CD14-positive monocyte (primary cell): ENCODE results near the gene ZNF281. TPM values are rescaled to one million over a fixed set of nuclear protein-coding genes. Genes with fewer than 3 reads are reported as not detected.

Source experiments
- DNase-seq, 3 donors: peaks; one replicate each; pipeline ENCODE4 v3.0.0-alpha.2; 2011 to 2022
- H2AFZ ChIP-seq: 2 replicates; pipeline ENCODE4 v1.6.0; 2012; ENCODE audit warnings: mild to moderate bottlenecking, low read depth, low read length, inconsistent platforms; ENCODE audit not compliant: insufficient read depth, poor library complexity, severe bottlenecking
- H3K27ac ChIP-seq, 2 donors: 1 replicate in 1 of 2; 2 replicates in 1 of 2; pipeline ENCODE4 v1.5.1; 2012 to 2013; ENCODE audit warnings: low read length in 2 of 2, control low read depth in 1 of 2, inconsistent platforms in 1 of 2, low read depth in 1 of 2, mild to moderate bottlenecking in 1 of 2
- H3K27me3 ChIP-seq, 2 donors: one replicate each; pipeline versions ENCODE4 v1.6.0 to v1.6.1; 2011 to 2013; ENCODE audit warnings: low read length in 2 of 2; ENCODE audit not compliant: control insufficient read depth in 2 of 2, insufficient read depth in 2 of 2
- H3K36me3 ChIP-seq, 2 donors: replicated peaks in 1 of 2; 1 replicate in 1 of 2; 2 replicates in 1 of 2; pipeline versions ENCODE4 v1.5.1 to v1.6.1; 2012 to 2013; ENCODE audit warnings: low read length in 2 of 2, control low read depth in 1 of 2, inconsistent platforms in 1 of 2, mild to moderate bottlenecking in 1 of 2; ENCODE audit not compliant: insufficient read depth in 2 of 2, control insufficient read depth in 1 of 2
- H3K4me1 ChIP-seq, 2 donors: 1 replicate in 1 of 2; 2 replicates in 1 of 2; pipeline versions ENCODE4 v1.5.1 to v1.6.1; 2012 to 2013; ENCODE audit warnings: low read length in 2 of 2, control low read depth in 1 of 2, inconsistent platforms in 1 of 2, mild to moderate bottlenecking in 1 of 2, moderate library complexity in 1 of 2; ENCODE audit not compliant: insufficient read depth in 2 of 2, control insufficient read depth in 1 of 2
- H3K4me2 ChIP-seq: replicated peaks from 2 replicates; pipeline ENCODE3; 2012; ENCODE audit warnings: low read length, moderate library complexity, mild to moderate bottlenecking; ENCODE audit not compliant: poor library complexity, severe bottlenecking; ENCODE audit errors: extremely low read depth
- H3K4me3 ChIP-seq, 3 experiments: fragments of 200-600 bp in 1 of 3; sonication (generic) in 1 of 3; replicated peaks in 1 of 3; 1 replicate in 2 of 3; 2 replicates in 1 of 3; pipeline ENCODE4 v1.5.1; 2011 to 2013; ENCODE audit warnings: low read length in 3 of 3, mild to moderate bottlenecking in 3 of 3, control low read depth in 2 of 3, low read depth in 2 of 3, inconsistent platforms in 1 of 3, moderate library complexity in 1 of 3
- H3K79me2 ChIP-seq: 2 replicates; pipeline ENCODE4 v1.6.0; 2012; ENCODE audit warnings: mild to moderate bottlenecking, control low read depth, inconsistent platforms, low read length, moderate library complexity; ENCODE audit not compliant: insufficient read depth
- H3K9ac ChIP-seq: 2 replicates; pipeline ENCODE4 v1.6.0; 2017; ENCODE audit warnings: low read length, mild to moderate bottlenecking; ENCODE audit not compliant: insufficient read depth, poor library complexity, severe bottlenecking
- H3K9me3 ChIP-seq, 2 donors: replicated peaks in 1 of 2; 1 replicate in 1 of 2; 2 replicates in 1 of 2; pipeline versions ENCODE4 v1.5.1 to v1.6.1; 2012 to 2013; ENCODE audit warnings: low read length in 2 of 2, control low read depth in 1 of 2; ENCODE audit not compliant: control insufficient read depth in 1 of 2, insufficient read depth in 1 of 2
- H4K20me1 ChIP-seq: 2 replicates; pipeline ENCODE4 v1.6.0; 2012; ENCODE audit warnings: mild to moderate bottlenecking, low read length, control low read depth, moderate library complexity; ENCODE audit not compliant: insufficient read depth
- H3K27ac Mint-ChIP-seq, 7 donors: one replicate each; pipeline ENCODE4 v1.8.0; 2020; ENCODE audit warnings: mild to moderate bottlenecking in 7 of 7, mixed read lengths in 7 of 7, moderate library complexity in 6 of 7, inconsistent platforms in 2 of 7
- H3K27me3 Mint-ChIP-seq, 3 donors: one replicate each; pipeline ENCODE4 v1.8.0; 2021 to 2022; ENCODE audit warnings: low read depth in 3 of 3, mild to moderate bottlenecking in 3 of 3, mixed read lengths in 3 of 3, moderate library complexity in 3 of 3, inconsistent platforms in 1 of 3
- H3K36me3 Mint-ChIP-seq, 2 donors: one replicate each; pipeline ENCODE4 v1.8.0; 2020; ENCODE audit warnings: mixed read lengths in 2 of 2, inconsistent platforms in 1 of 2, mild to moderate bottlenecking in 1 of 2
- H3K4me1 Mint-ChIP-seq: one replicate; pipeline ENCODE4 v1.8.0; 2020; ENCODE audit warnings: mild to moderate bottlenecking, mixed read lengths
- H3K4me3 Mint-ChIP-seq, 2 donors: one replicate each; pipeline ENCODE4 v1.8.0; 2020; ENCODE audit warnings: mild to moderate bottlenecking in 2 of 2, mixed read lengths in 2 of 2, moderate library complexity in 1 of 2
- H3K9me3 Mint-ChIP-seq, 7 donors: one replicate each; pipeline ENCODE4 v1.8.0; 2020 to 2022; ENCODE audit warnings: mixed read lengths in 7 of 7, mild to moderate bottlenecking in 6 of 7, moderate library complexity in 6 of 7, inconsistent platforms in 2 of 7
- CTCF ChIP-seq: fragments of 200-600 bp; IDR thresholded peaks from one replicate; pipeline ENCODE4 v1.8.0; 2022; ENCODE audit warnings: antibody characterized with exemption, mild to moderate bottlenecking
- WGBS: methylation state at CpG from one replicate; pipeline ENCODE4 v1.1.5; 2013; ENCODE audit warnings: missing lambda C conversion rate; ENCODE audit not compliant: insufficient coverage; 5-methylcytosine and 5-hydroxymethylcytosine counted together
- intact Hi-C, 2 donors: fragments of 100-400 bp; cut with micrococcal nuclease; formaldehyde crosslinking; loops; one replicate each; pipeline versions ENCODE4 v1.15.0 to v1.15.1; 2023
- polyA plus RNA-seq, 3 donors: library from polyadenylated mRNA; depleted of rRNA in 1 of 3; unstranded in 2 of 3; stranded (reverse) in 1 of 3; fragments of 300-500 nt in 2 of 3; fragments of >200 nt in 1 of 3; fragmentation: Illumina TruSeq in 2 of 3; gene quantifications; 1 replicate in 2 of 3; 2 replicates in 1 of 3; pipeline ENCODE4 v1.2.3, GENCODE V29; 2012 to 2021

ZNF281 gene
- polyA plus RNA-seq, 3 donors, result 10.5 to 30.6 (median 26.6) TPM

- peaks cover 3% of the 10 kb centered on the region for H3K4me1 Mint-ChIP-seq
- Histone ChIP-seq H3K36me3 (no peaks in the 10 kb centered on the region), H2AFZ (no peak overlapping the region), H3K4me2 (no peak overlapping the region), H4K20me1 (no peaks in the 10 kb centered on the region), H3K4me1 (no peaks in the 10 kb centered on the region), H3K9me3 (no peaks in the 10 kb centered on the region), H3K27me3 (no peaks in the 10 kb centered on the region), H3K4me3 (no peak overlapping the region), H3K79me2 (no peaks in the 10 kb centered on the region), H3K27ac (no peak overlapping the region), H3K9ac (no peak overlapping the region)
- intact Hi-C loops, result no loop called here
- WGBS, result 60% methylated on average over 1 of the region's 1 CpG
- H3K9me3 Mint-ChIP-seq, result peaks cover 0 to 3% (median 0%) of the 10 kb centered on the region in 7 donors
- no peaks in the 10 kb centered on the region for H3K27me3 Mint-ChIP-seq
- H3K36me3 Mint-ChIP-seq, result no peaks in the 10 kb centered on the region
- no peak overlapping the region for H3K27ac Mint-ChIP-seq
- DNase-seq, result no peak
- TF ChIP-seq CTCF, result no peak
- H3K4me3 Mint-ChIP-seq, result no peak overlapping the region
Measured at GRCh38 chr1:200388791-200389190, 21.0 kb downstream of the ZNF281 start.

- Histone ChIP-seq H3K27ac (no peak overlapping the region), H3K79me2 (no peaks in the 10 kb centered on the region), H3K9ac (no peak overlapping the region), H3K4me2 (no peak overlapping the region), H3K9me3 (no peaks in the 10 kb centered on the region), H3K4me1 (no peaks in the 10 kb centered on the region), H3K27me3 (no peaks in the 10 kb centered on the region), H3K4me3 (no peak overlapping the region), H2AFZ (no peak overlapping the region), H4K20me1 (no peaks in the 10 kb centered on the region), H3K36me3 (no peaks in the 10 kb centered on the region)
- TF ChIP-seq CTCF, result no peak
- H3K4me1 Mint-ChIP-seq, result no peaks in the 10 kb centered on the region
- no peak for DNase-seq
- 80% methylated on average over 1 of the region's 4 CpGs for WGBS
- H3K4me3 Mint-ChIP-seq, result no peak overlapping the region
- H3K36me3 Mint-ChIP-seq, result no peaks in the 10 kb centered on the region
- peaks cover 0 to 2% (median 0%) of the 10 kb centered on the region in 3 donors for H3K27me3 Mint-ChIP-seq
- intact Hi-C loops, result no loop called here
- no peak overlapping the region for H3K27ac Mint-ChIP-seq
- H3K9me3 Mint-ChIP-seq, result peaks cover 0 to 2% (median 0%) of the 10 kb centered on the region in 7 donors
Measured at GRCh38 chr1:200386416-200386815, 23.4 kb downstream of the ZNF281 start.
